GM12878 (cell line): ENCODE measurements around the gene CDC27. TPM values are rescaled to one million over a fixed set of nuclear protein-coding genes. Genes with fewer than 3 reads are reported as not detected.

ENCODE experiments used
- ATAC-seq: fragments of 200-7000 bp; cut with Tn5 transposase; 3 replicates; pipeline ENCODE4 v1.9.1; 2020; ENCODE audit warnings: mild to moderate bottlenecking, moderate library complexity
- BruUV-seq: library from RNA; stranded (reverse); fragments of 400-500 nt; replicated peaks from 2 replicates; lab custom pipeline; 2021; lab: Mats Ljungman, UMichigan
- CTCF ChIA-PET: fragments of 300-600 bp; sonication (Branson Sonifier 250); formaldehyde crosslinking; extraction: SDS; loops from one replicate; lab custom pipeline; 2021; ENCODE audit warnings: inconsistent platforms; lab: Yijun Ruan, JAX
- POLR2A ChIA-PET: fragments of 350-600 bp; formaldehyde crosslinking; extraction: SDS; loops from one replicate; lab custom pipeline; 2021; ENCODE audit warnings: inconsistent platforms; lab: Charles Lee
- RAD21 ChIA-PET: fragments of 300-600 bp; sonication (Branson Sonifier 250); formaldehyde crosslinking; loops from one replicate; lab custom pipeline; 2023; ENCODE audit warnings: antibody characterized with exemption; ENCODE audit not compliant: unreplicated experiment; lab: Charles Lee
- SMC1A ChIA-PET: fragments of 300-600 bp; sonication (Branson Sonifier 250); formaldehyde crosslinking; loops from one replicate; lab custom pipeline; 2023; ENCODE audit not compliant: unreplicated experiment, uncharacterized antibody; lab: Charles Lee
- DNase-seq: peaks from one replicate; pipeline ENCODE4 v3.0.0-alpha.2; 2011; ENCODE audit warnings: low read depth, low spot score
- FAIRE-seq: peaks from 3 replicates; lab custom pipeline; 2011; peaks lifted over from hg19 to GRCh38; lab: Jason Lieb, UNC
- H2AFZ ChIP-seq: 2 replicates; pipeline ENCODE4 v1.6.0; 2011; ENCODE audit warnings: low read depth, low read length, control low read depth; ENCODE audit not compliant: control insufficient read depth
- H3K27ac ChIP-seq: 2 replicates; pipeline ENCODE4 v1.5.1; 2011; ENCODE audit warnings: control low read depth; ENCODE audit not compliant: control insufficient read depth, insufficient read depth
- H3K27me3 ChIP-seq, 2 experiments: replicated peaks in 1 of 2; 2 replicates each; pipeline versions ENCODE4 v1.6.0 to v1.6.1; 2011; ENCODE audit warnings: low read length in 1 of 2; ENCODE audit not compliant: control insufficient read depth in 2 of 2, insufficient read depth in 2 of 2
- H3K36me3 ChIP-seq, 2 experiments: 2 replicates each; pipeline ENCODE4 v1.5.1; 2011; ENCODE audit warnings: low read length in 1 of 2; ENCODE audit not compliant: control insufficient read depth in 2 of 2, insufficient read depth in 2 of 2
- H3K4me1 ChIP-seq: 2 replicates; pipeline ENCODE4 v1.6.1; 2011; ENCODE audit warnings: mild to moderate bottlenecking, low read length, moderate library complexity, mixed read lengths; ENCODE audit not compliant: control insufficient read depth, insufficient read depth
- H3K4me2 ChIP-seq: 2 replicates; pipeline ENCODE4 v1.6.0; 2011; ENCODE audit warnings: control low read depth; ENCODE audit not compliant: control insufficient read depth, insufficient read depth
- H3K4me3 ChIP-seq: fragments of 200-600 bp; sonication (generic); 2 replicates; pipeline ENCODE4 v1.5.1; 2016
- H3K79me2 ChIP-seq: 2 replicates; pipeline ENCODE4 v1.6.0; 2011; ENCODE audit warnings: low read length; ENCODE audit not compliant: control insufficient read depth, insufficient read depth
- H3K9ac ChIP-seq: 2 replicates; pipeline ENCODE4 v1.8.0; 2011; ENCODE audit warnings: low read length, control low read depth, mixed read lengths; ENCODE audit not compliant: control insufficient read depth, insufficient read depth
- H3K9me3 ChIP-seq: replicated peaks from 3 replicates; pipeline ENCODE4 v1.5.1; 2011; ENCODE audit warnings: mild to moderate bottlenecking, low read length; ENCODE audit not compliant: control insufficient read depth, insufficient read depth
- H4K20me1 ChIP-seq: 2 replicates; pipeline ENCODE4 v1.6.0; 2011; ENCODE audit not compliant: control insufficient read depth, insufficient read depth
- CEBPZ ChIP-seq: fragments of 150-350 bp; IDR thresholded peaks from 2 replicates; pipeline ENCODE4 v1.6.1; 2016; ENCODE audit warnings: low read depth, low read length
- HCFC1 ChIP-seq: fragments of 150-350 bp; IDR thresholded peaks from 2 replicates; pipeline ENCODE4 v1.6.1; 2014; ENCODE audit warnings: low read length
- JUND ChIP-seq: IDR thresholded peaks from 2 replicates; pipeline ENCODE4 v1.6.1; 2012; ENCODE audit warnings: low read depth, mild to moderate bottlenecking, low read length, improper control_type of control experiment, moderate library complexity
- RAD51 ChIP-seq: fragments of 450-650 bp; IDR thresholded peaks from 2 replicates; pipeline ENCODE4 v1.6.1; 2016; ENCODE audit warnings: moderate library complexity, mild to moderate bottlenecking, inconsistent platforms
- SMC3 ChIP-seq: IDR thresholded peaks from 2 replicates; pipeline ENCODE4 v1.6.1; 2011; ENCODE audit warnings: low read length, improper control_type of control experiment, borderline replicate concordance
- SPI1 ChIP-seq: IDR thresholded peaks from 2 replicates; pipeline ENCODE4 v1.6.1; 2011; ENCODE audit warnings: low read depth, mild to moderate bottlenecking, low read length, moderate library complexity, borderline replicate concordance; ENCODE audit not compliant: insufficient read depth
- ZBED1 ChIP-seq: IDR thresholded peaks from 2 replicates; pipeline ENCODE4 v1.6.1; 2016; ENCODE audit warnings: borderline replicate concordance
- WGBS: methylation state at CpG from one replicate; pipeline ENCODE4 v1.1.6; 2016; ENCODE audit warnings: low lambda C conversion rate; ENCODE audit not compliant: insufficient replicate concordance, insufficient coverage; ENCODE audit errors: missing lambda C conversion rate; 5-methylcytosine and 5-hydroxymethylcytosine counted together
- in situ Hi-C: fragments of 300-500 bp; cut with MboI; formaldehyde crosslinking; loops from 9 replicates; pipeline ENCODE4 v1.14.3; 2018; ENCODE audit warnings: mixed read lengths
- intact Hi-C: fragments of 100-400 bp; cut with micrococcal nuclease; formaldehyde crosslinking; loops from one replicate; pipeline ENCODE4 v1.14.2; 2022; ENCODE audit not compliant: unreplicated experiment
- polyA plus RNA-seq, 11 experiments: library from polyadenylated mRNA; depleted of rRNA in 4 of 11; unstranded in 6 of 11; stranded (reverse) in 5 of 11; fragments of >200 nt; fragmentation: Nextera tagmentation in 4 of 11; fragmentation: Illumina TruSeq in 1 of 11; extraction: Ambion mirVana in 4 of 11; extraction: Trizol in 1 of 11; gene quantifications; 1 replicate in 1 of 11; 2 replicates in 10 of 11; pipeline versions ENCODE4 v1.2.1 to v1.2.3, GENCODE V29; 2011 to 2016; ENCODE audit warnings: inconsistent platforms in 2 of 11, missing spikeins in 2 of 11, low read depth in 1 of 11
- total RNA-seq, 4 experiments: library from RNA; depleted of rRNA in 3 of 4; stranded (reverse); fragments of >200 nt in 3 of 4; fragmentation: Illumina TruSeq in 1 of 4; extraction: Trizol in 1 of 4; gene quantifications; 2 replicates each; pipeline versions ENCODE4 v1.2.1 to v1.2.3, GENCODE V29; 2013 to 2021
- TF ChIP-seq, protein P1 (sequence below): IDR thresholded peaks from 2 replicates; pipeline ENCODE4 v1.6.1; 2011; ENCODE audit warnings: mild to moderate bottlenecking, low read depth, low read length, moderate library complexity; ENCODE audit not compliant: insufficient replicate concordance

CDC27 gene
- total and polyA plus RNA-seq, 10 of the 15 experiments (the other 5 are each of a cell fraction or from before 2014, with no cell fraction given) = 23.2 to 138 (median 97.8) TPM

GRCh38 chr17:47096343-47096742, 92.8 kb downstream of the CDC27 start:
- no TSS peak for BruUV-seq
- H3K4me2 ChIP-seq = no peak overlapping the region
- no peak for DNase-seq
- no peaks in the 10 kb centered on the region for H3K36me3 ChIP-seq
- RAD21 ChIA-PET = no interaction called here
- H2AFZ ChIP-seq = no peak overlapping the region
- CTCF ChIA-PET = no interaction called here
- no peak for ATAC-seq
- no peaks in the 10 kb centered on the region for H3K27me3 ChIP-seq
- POLR2A ChIA-PET = interaction anchor here (0.7 kb wide), 1 partner anchor 96 kb away, joined by 6 read pairs; no protein-coding TSS in a partner anchor
- no peaks in the 10 kb centered on the region; the same call in 2 of the 3 replicates for H3K9me3 ChIP-seq
- no peak overlapping the region for H3K9ac ChIP-seq
- SMC1A ChIA-PET = interaction anchor here (1.3 kb wide), 1 partner anchor 21 kb away, joined by 5 read pairs; no protein-coding TSS in a partner anchor
- H3K4me3 ChIP-seq = no peak overlapping the region
- 46% methylated on average over 3 of the region's 3 CpGs for WGBS
- no peak for FAIRE-seq
- peaks cover 8% of the 10 kb centered on the region for H3K4me1 ChIP-seq
- in situ Hi-C loops (no loop called here), intact Hi-C loops (no loop called here)
- TF ChIP-seq JUND = no peak
- no peak for TF ChIP-seq SMC3
- TF ChIP-seq SPI1 = peak; percentile 23; the same call in 1 of the 2 replicates
- TF ChIP-seq, protein P1, sequence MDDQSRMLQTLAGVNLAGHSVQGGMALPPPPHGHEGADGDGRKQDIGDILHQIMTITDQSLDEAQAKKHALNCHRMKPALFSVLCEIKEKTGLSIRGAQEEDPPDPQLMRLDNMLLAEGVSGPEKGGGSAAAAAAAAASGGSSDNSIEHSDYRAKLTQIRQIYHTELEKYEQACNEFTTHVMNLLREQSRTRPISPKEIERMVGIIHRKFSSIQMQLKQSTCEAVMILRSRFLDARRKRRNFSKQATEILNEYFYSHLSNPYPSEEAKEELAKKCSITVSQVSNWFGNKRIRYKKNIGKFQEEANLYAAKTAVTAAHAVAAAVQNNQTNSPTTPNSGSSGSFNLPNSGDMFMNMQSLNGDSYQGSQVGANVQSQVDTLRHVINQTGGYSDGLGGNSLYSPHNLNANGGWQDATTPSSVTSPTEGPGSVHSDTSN = no peak
- no peak for TF ChIP-seq HCFC1
- TF ChIP-seq RAD51 = no peak
- no peak for TF ChIP-seq CEBPZ
- TF ChIP-seq ZBED1 = no peak
- no peaks in the 10 kb centered on the region for H4K20me1 ChIP-seq
- no peak overlapping the region for H3K27ac ChIP-seq
- peaks cover 21% of the 10 kb centered on the region for H3K79me2 ChIP-seq
